Fibroblast of the aortic adventitia (primary cell): ENCODE results near the gene PPM1E. TPM values are rescaled to one million over a fixed set of nuclear protein-coding genes. Genes with fewer than 3 reads are reported as not detected.

Source experiments
- DNase-seq: peaks from one replicate; pipeline ENCODE4 v3.0.0-alpha.2; 2010; ENCODE audit warnings: low read depth
- H3K4me3 ChIP-seq: 2 replicates; pipeline ENCODE4 v1.5.1; 2011; ENCODE audit warnings: low read depth, mild to moderate bottlenecking, control low read depth, low read length, moderate library complexity
- total RNA-seq: library from RNA; depleted of rRNA; stranded (reverse); fragments of >200 nt; gene quantifications from 2 replicates; pipeline ENCODE4 v1.2.3, GENCODE V29; 2012; ENCODE audit warnings: low replicate concordance
- TF ChIP-seq, protein P1 (sequence below): IDR thresholded peaks from 2 replicates; pipeline ENCODE4 v1.5.1; 2011; ENCODE audit warnings: mild to moderate bottlenecking, low read length, control low read depth, inconsistent platforms; ENCODE audit not compliant: insufficient read depth

The PPM1E gene
- total RNA-seq, 1 donor = 0.45 TPM

DNA sequence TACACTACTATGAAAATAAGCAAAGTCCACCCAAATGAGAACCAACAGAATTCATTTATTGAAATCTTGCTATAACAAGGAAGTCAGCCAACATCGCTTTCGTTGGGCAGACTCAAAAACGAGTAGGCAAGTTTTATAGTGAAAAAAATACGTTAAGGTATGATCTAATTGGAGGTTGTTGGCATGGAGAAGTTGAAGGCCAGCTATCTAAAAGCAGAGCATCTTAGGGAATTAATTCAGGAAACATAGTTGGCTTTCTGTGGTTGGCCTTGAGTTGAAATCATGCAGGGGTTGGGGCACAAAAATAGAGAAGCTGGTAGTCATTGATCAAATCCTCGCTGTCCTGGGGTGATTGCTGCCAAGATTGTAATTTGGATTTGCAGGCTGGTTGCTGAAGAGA is 118.3 kb downstream of the PPM1E start:
- DNase-seq = no peak
- TF ChIP-seq, protein P1, sequence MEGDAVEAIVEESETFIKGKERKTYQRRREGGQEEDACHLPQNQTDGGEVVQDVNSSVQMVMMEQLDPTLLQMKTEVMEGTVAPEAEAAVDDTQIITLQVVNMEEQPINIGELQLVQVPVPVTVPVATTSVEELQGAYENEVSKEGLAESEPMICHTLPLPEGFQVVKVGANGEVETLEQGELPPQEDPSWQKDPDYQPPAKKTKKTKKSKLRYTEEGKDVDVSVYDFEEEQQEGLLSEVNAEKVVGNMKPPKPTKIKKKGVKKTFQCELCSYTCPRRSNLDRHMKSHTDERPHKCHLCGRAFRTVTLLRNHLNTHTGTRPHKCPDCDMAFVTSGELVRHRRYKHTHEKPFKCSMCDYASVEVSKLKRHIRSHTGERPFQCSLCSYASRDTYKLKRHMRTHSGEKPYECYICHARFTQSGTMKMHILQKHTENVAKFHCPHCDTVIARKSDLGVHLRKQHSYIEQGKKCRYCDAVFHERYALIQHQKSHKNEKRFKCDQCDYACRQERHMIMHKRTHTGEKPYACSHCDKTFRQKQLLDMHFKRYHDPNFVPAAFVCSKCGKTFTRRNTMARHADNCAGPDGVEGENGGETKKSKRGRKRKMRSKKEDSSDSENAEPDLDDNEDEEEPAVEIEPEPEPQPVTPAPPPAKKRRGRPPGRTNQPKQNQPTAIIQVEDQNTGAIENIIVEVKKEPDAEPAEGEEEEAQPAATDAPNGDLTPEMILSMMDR = no peak
- H3K4me3 ChIP-seq = no peak overlapping the region

DNA sequence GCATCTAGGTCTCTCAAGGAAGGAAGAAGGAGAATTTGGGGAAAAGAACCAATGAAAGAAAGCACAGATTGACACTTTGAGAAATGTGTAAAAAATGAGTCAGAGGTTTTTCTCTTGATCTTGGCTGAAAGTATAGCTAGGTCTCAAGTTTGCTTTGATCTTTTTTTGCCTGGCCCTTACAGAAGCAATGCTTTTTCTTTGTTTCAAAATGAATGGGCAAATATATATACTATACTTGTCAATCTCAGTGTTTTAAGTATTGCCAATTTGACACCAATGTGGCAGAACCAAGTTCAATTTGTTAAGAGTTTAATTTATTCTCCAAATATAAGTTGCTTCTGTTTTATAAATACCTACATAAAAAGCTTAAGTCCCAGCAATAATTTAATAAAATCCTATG is 119.6 kb downstream of the PPM1E start:
- no peak overlapping the region for H3K4me3 ChIP-seq
- DNase-seq = no peak
- TF ChIP-seq, protein P1 = no peak

DNA sequence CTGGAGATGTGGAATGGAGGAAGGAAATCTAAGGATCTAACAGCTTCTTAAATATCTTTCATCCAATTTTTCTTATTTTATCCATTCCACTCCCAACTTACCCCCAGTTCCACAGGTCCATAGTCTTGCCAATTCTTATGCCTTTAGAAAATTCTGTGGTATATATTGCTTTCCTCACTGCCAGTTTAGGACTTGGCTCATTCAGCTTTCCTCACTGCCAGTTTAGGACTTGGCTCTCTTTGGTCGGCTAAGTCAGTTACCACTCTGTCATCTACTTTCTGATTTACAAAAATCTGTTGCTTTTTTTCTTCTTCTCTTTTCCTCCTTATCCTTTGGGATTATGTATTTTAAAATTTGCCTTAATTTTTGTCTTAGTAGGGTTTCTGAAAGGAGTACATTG is 128.5 kb downstream of the PPM1E start:
- DNase-seq = no peak
- TF ChIP-seq, protein P1 = no peak

DNA sequence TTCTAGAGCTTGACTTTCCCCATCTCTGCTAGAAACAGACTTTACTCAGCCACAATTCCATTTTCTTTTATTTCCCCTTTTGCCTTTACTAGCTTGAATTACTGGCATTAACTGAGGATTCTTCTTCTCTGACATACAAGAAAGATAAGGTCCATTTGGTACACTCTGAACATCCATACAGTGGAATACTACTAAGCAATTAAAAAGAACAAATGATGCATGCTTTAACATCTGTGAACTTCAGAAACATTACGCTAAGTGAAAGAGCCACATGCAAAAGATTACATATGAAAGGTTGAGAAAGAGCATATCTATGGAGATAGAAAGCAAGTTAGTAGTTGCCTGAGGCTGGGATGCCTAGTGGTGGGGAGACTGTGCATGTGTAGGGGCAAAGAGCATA is 130.9 kb downstream of the PPM1E start:
- TF ChIP-seq, protein P1 = no peak
- no peak overlapping the region for H3K4me3 ChIP-seq
- DNase-seq = no peak

More for the DNA sequence above, 128.5 kb downstream of the PPM1E start:
- H3K4me3 ChIP-seq = no peak overlapping the region

DNA sequence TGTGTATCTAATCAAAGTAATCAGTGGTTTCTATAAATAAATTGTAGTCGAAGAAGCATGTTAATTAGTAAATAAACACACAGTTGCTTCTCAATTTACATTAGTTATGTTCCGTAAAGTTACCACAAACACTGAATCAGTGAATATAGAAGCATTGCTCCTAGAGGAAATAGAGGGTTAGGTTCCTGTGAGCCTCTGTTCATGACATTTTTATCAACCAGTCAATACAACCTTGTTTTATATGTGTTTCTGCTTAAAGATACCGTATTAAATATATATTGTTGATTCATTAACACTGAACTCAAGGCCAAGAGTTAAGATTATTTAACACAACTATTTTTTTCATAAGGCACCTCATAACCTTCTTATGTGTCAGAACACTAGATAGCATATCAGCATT is 134.3 kb downstream of the PPM1E start:
- TF ChIP-seq, protein P1 = no peak
- no peak overlapping the region for H3K4me3 ChIP-seq
- DNase-seq = no peak

DNA sequence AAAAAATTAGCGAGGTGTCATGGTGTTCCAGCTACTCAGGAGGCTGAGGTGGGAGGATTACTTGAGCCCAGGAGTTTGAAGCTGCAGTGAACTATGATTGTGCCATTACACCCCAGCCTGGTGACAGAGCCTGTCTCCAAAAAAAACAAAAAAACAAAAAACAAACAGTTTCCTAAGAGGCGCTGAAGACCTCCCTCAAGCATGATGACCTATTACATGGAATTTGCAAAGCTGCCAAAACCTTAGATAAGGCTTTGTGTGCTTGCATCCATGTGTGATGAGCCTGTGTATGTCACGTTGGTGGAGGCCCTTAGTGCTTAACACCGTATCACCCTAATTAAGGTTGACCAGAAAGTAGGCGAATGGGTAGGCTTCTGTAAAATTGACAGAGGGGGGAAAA is 143.5 kb downstream of the PPM1E start:
- TF ChIP-seq, protein P1 = no peak
- H3K4me3 ChIP-seq = no peak overlapping the region
- DNase-seq = no peak

DNA sequence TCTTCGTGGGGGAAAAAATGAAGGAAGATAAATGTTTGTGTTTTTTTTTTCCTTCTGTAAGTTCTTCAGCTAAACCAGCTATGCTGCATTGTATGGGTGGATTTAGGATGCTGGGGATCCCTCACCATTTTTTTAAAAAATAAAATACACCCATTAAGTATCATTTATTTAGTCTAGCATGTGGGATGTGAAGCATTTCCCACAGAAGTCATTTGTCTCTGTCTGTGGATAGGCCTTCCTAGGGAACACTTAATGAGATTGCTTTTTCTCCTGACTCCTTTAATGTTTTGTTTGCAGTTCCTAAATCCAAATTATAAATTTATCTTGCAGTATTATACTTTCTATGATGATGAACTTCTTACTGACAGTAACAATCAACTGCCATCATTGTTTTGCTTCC is 146.7 kb downstream of the PPM1E start:
- no peak for DNase-seq
- TF ChIP-seq, protein P1 = no peak
- no peak overlapping the region for H3K4me3 ChIP-seq
